HG03575 (cell line): ENCODE data around the gene SASH1.
"Not testable (repeated sequence)": the region's sequence is repeated elsewhere in the genome, so short reads cannot be mapped to it uniquely, and the experiment has no call there.

Source experiments
- ATAC-seq: cut with Tn5 transposase; IDR thresholded peaks from one replicate; pipeline ENCODE4 v1.9.1; 2021; ENCODE audit not compliant: unreplicated experiment, insufficient number of reproducible peaks, low FRiP score; ENCODE audit errors: extremely low read depth

SASH1 gene

DNA sequence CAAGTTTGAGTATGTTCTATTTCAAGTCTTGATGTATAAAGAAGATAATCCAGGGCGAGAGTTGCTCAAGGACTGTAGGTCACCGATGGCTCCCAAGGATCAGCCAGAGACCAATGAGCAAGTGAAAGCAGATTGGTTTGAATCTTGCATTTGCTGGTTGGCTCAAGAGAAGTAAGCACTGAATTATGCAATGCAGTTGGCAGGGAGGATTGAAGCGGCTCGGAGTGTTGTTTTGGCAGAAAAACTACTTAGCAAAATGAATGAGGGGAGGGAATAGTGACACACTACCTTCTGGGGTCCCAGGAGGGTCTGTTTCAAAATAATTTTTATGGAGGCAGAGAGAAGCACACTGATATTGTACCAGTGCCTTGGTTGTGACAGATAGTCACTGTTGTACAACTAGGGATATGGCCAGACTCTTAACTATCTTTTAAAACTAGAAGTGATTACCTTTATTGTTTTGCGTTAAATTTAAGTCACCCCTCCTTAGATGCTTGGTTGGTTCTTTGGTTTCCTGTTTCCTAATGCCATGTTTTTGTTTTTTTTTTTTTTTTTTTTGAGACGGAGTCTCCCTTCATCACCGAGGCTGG lies 15.7 kb downstream of the SASH1 start:
- ATAC-seq: no peak

DNA sequence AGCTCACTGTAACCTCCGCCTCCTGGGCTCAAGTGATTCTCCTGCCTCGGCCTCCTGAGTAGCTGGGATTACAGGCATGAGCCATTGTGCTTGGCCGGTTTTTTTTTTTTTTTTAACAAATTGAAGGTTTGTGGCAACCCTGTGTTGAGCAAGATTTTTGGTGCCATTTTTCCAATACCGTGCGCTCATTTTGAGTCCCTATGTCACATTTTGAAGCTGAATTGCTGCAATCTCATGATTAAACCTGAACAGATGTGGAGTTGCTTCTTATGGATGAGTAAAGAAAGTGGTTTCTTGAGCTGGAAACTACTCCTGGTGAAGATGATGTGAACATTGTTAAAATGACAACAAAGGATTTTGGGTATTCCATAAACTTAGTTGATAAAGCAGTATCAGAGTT lies 16.6 kb downstream of the SASH1 start:
- no peak for ATAC-seq

DNA sequence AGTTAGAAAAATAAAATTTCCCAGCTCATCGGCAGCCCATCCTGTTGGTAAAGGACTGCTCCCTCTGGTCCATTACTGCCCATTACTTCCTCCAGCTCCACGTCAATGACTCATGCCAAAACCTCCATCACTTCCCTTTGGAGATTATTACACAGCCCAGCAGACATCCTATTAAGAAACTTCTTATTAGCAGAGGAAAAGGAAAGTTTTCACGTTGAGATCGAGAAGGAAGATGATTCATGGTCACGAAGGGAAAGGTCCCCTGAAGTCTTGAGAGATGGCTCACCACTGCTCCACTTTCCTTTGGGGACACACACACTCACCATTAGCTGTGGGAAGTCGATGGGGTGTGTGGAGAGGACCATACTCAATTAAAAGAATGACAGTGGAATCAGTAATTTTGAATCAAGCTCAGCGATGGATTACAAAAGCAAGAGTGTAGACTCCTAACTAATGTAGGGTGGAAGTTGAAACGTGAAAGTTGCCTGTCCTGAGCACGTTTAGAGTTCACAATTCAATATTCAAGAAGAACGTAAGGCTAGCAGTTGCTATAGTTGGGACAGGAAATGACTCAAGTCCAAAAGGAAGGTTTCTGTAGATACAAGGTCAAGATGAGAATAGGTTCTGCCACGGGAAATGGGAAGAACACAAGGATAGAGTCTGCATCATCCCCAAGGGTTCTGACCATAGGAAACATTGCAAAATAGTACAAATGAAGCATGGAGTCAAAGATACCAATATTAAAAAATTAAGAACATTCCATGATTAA lies 21.6 kb downstream of the SASH1 start:
- no peak for ATAC-seq

DNA sequence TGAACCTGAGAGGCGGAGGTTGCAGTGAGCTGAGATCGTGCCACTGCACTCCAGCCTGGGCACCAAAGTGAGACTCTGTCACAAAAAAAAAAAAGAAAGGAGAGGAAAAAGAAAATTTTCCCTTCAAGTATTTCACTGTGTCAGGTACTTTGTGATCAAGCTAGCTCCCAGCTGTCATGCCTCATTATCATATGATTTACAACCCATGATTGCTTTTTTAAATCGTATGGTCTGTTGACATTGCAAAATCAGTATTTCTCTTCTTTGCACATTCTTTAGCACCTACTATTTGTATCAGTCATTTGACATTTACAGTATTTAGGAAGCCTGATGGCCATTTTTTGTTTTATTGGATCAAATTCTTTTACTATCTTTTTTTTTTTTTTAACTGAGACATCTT lies 22.4 kb downstream of the SASH1 start:
- no peak for ATAC-seq

DNA sequence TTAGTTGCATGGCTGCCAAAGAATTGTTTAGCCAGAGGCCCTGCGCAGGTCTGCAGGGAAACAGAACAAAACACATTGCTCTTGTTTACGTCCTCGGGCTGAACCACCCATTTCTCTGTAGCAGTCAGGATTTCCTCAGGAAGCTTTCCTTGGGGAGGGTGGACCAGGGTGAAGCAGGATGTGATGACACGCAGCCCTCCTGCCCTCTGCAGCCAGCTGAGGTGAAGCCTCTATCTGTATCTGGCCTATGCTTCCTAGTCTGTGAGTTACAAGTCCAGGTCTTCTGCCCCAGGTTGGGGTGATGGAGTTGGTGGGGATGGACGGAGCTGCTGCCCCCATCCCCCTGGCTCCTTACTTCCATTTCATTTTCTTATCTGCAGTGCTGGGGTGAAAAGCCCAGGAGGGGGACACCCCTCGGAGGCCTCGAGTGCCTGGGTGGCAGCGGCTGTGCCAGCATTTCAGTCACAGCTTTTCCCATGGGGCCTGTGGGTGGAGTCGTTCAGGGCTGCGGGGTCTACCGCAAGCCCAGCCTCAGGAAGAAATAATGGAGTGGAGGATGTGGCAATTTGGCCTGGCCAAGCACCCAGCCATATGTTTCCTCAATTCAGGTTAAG lies 24.9 kb downstream of the SASH1 start:
- no peak for ATAC-seq

DNA sequence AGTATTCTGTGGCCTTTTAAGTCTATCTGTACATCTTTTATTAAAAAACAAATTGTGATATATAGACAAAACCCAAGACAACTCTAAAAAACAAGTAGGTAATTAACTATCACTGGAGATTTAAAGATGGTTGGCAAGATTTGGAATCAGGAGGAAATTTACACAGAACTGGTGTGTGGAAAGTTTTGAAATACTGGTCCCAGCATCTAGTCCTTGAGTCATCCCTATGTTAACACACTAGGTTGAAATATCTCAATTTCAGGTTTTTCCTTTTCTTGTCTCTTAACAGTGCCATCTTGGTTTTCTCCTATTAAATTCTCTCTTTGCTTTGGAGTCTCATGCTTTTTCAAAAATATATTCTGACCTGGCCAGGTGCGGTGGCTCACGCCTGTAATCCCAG lies 27.5 kb downstream of the SASH1 start:
- ATAC-seq: no peak

DNA sequence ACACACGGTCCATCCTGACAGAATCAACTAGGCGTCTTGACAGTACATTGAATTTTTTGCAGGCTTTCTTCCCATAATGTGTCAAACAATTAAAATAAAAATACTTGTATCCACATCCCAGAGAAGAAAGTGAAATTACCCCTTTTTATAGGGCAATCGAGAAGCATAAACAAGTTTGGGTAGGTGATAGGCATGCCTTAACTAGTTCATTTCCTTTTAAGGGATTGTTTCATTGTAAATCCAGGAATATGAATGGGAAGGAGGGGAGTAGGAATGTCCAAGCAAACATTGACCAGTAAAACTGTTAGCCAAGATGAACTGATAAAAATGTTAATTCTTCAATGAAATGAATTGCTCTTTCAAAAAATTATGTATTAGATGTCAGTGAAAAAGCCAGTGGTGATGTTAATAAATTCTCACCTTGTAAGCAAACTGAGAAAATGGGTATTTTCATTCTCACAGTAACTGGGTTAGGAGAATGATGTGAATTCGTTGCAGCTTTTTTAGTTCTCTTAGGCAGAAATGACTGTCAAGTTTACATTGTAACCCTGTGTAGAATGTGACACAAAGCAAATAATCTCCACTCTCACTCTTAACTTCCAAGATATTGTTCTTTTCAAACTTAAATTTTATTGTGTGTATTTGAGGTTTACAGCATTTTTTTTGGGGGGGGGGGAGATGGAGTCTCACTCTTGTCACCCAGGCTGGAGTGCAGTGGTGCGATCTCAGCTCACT lies 31.6 kb downstream of the SASH1 start:
- ATAC-seq: no peak

DNA sequence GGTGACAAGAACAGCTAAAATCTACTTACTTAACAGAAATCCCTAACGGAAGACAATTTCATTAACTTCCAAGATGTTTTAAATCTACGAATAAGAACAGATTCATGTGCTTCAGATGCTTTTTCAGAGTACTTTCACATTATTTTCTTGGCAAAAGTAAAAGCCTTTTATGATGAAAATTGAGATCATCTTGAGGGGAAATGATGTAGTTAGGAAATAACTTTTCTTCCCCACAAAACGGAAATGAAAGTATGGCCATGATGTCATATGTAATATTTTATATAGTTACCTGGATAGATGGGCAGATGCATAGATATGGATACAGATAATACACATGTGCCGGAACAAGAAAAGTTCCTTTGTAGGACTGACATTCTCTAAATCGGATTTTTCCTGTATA lies 32.8 kb downstream of the SASH1 start:
- ATAC-seq: no peak

DNA sequence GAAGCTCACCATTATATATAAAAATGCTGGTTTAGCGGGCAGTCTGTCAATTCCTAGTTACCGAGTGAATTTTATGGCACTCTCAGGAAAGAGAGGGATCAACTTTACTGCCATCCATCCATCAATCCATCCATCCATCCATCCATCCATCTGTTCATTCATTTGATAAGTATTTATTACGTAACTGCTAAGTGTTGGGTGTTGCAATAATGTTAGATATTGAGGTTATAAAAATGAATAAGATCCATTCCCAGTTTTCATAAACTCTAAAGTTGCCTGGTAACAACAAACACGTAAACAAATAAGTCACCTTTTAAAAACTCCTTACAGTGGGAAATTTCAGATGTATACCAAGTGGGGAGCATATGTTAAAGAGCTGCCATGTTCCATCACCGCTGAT lies 36.8 kb downstream of the SASH1 start:
- no peak for ATAC-seq

DNA sequence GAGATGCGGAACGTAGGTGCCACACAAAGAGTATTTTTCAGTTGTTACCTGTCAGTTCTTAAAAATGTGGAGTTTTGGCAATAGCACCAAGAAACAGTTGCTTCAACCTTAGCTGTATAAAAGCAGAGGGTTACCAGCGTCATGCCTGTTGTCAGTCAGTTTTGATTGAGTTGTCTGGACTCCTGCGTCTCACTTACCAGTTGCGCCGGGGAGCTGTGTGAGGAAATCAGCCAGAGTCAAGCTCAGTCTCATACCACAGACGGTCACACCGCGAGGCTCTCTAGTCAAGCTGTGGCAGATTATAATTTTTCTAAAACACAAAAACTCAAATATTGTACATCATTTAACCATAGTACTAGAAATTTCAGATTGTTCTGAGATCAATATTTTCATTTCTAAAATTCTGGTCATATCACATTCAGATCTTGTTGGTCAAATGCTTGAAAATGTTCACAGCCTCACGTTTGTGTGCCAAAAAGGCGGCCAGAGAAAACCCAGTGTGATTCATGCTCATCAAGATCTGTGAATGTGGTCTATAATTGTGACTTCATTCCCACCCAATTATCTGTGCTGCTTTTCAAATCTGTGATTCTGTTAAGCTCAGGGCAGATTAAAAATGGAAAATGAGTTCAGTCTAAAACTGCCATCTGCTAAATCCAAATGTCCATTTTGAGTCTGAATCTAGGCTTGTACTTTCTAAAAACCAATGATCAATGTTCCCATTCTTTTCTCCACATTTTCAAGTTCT lies 37.5 kb downstream of the SASH1 start:
- no peak for ATAC-seq

DNA sequence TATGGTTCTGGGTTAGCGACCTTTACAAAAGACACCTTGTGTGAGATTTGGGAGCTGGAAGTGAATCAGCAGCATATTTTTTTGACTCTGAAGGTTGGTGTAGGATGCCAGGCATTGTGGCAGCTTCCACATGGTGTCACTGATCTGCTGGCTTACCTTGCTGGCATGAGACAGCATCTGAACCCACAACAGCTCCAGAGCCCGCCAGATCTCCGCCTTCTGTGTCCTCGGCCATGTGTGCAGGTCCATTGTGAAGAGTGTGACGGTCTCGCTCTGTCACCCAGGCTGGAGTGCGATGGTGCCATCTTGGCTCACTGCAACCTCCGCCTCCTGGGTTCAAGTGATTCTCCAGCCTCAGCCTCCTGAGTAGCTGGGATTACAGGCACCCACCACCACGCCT lies 39.4 kb downstream of the SASH1 start:
- not testable (repeated sequence) for ATAC-seq

DNA sequence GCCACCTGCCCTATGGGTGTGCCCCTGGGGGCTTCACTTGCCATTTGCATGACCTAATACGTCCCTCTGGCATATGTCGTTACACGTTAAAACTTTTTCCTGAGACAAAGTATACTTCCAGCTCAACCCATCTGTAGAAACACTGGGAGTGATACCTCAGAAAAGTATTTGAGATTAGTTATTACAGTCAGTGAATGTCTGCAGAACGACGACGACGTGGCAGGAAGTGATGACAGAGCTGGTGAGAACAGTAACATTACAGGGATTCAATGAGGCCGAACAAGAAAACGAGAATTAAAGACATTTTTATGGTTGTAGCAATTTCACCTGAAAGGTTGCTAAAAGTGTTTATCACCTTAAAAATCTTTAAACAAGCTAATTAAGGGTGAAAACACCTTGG lies 40.2 kb downstream of the SASH1 start:
- ATAC-seq: no peak

DNA sequence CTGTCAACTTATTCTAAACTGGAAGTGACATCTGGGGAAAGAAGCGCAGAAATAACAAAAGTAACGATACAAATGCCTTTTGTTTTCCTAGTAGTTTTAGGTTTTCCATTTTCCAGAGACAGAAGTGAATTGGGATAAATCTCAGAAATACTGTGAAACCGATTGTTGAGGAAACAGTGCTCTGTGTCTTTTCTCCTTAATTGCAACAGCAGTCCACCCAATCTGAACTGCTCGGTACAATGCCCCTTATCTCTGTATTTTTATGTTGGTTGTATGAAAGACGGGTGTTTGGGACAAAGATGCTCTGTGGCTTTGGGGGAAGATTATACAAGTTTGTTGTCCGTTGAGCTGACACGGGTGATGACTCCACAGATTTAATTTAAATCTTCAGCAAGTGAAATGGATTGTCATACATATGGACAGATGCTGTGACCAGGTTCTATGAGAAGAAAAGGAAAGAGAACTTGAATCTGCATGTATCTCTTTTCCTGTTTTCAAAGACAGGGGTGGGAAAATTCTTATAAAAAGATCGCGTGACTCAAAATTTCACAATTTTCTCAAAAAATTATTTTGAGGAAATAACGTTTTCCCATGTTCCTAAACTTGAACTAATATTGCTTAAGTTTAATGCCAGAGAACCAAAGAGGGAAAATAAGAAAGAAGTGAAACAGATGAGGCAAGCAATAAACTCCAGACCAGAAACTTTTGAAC lies 41.2 kb downstream of the SASH1 start:
- no peak for ATAC-seq

DNA sequence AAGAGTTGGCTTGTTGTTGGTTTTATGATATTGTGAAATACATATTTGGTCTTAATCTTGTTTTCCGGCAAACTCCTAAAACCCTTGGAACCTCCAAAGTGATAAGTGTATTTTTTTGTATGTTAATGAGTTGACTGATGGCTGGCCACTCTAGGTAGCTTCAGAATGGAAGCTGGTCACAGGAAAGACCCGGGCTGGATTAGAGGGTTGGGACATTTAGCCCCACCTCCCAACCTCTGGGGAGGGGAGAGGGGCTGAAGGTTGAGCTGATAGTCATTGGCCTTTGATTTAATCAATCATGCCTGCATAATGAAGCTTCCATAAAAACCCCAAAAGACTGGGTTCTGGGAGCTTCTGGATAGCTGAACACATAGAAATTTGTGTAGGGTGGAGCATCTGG lies 42.7 kb downstream of the SASH1 start:
- ATAC-seq: no peak

DNA sequence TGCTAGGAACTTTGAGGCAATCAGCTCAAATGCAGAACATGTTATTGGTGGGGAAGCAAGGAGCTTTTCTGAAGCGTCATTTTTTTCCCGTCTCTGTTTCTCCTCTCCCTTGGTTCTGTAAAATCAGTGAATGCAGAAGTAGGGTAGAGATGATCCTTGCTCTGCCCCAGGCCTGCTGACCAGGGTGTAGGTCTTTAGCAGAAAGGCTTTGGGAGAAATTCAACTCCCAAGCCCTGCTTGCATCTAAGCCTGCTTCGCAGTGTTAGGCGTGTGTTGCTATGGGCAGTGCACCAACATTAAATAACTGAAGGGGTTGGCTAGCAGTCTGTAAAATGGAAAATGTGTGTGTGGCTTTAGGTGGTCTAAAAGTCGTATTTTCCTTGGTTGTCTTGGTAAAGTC lies 45.9 kb downstream of the SASH1 start:
- ATAC-seq: no peak

DNA sequence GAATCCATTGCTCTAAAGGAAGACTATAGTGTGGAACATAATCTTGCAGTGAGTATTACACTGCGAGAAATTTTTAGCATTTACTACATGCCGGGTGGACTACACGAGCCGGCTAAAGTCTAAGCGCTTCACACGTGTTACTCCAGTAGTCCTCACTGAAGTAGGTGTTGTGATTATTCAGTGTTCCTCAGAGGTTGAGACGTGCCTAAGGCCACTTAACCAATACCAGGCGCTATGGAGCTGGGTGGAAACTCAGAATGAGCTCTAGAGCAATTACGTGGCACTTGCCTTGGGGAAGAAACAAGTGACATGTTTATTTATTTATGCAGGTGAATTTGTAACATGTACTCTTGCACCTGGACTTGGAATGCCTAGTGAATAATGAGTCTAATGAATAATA lies 46.4 kb downstream of the SASH1 start:
- no peak for ATAC-seq

DNA sequence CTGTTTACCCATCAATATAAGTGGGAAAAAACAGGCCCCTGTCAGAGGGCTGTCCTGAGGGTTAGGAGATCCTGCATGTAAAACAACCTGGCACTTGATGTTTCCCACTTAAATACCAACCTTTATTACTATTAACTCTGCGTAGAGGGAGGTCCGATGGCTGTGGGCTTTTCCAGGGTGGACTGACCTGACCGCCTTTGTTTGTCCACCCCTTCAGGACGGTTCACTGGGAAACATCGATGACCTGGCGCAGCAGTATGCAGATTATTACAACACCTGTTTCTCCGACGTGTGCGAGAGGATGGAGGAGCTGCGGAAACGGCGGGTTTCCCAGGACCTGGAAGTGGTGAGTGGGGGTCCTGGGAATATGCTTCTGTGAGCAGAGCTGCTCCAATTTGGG lies 47.3 kb downstream of the SASH1 start:
- no peak for ATAC-seq

DNA sequence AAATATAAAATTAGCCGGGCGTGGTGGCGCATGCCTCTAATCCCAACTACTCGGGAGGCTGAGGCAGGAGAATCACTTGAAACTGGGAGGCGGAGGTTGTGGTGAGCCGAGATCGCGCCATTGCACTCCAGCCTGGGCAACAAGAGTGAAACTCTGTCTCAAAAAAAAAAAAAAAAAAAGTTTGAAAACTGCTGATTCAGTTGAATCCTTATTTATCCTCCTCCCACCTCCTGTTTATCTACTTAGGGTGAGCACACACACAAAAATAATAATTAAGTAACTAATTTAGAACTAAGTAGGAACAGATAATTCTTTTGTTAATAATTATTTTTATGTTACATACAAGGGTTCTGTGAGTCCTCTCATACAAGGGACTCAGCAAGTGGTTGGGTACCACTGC lies 49.5 kb downstream of the SASH1 start:
- ATAC-seq: not testable (repeated sequence)

DNA sequence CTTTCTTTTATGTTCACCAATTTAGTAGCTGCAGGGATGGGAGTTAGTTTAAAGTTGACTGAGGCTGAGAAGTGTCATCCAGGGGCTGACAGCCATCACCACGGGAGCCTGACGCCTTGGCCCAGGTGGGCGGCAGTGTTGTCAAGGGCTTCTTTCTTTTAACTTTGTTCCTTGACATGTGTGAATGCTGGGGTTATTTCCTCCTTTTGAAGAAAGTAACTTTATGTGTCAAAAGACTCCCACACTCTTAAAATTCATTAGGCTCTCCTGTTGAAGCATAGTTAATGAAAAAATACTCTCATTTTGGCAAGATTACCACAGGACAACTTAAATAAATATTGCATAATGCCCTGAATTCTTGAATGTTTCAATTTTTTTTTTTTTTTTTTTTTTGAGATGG lies 50.0 kb downstream of the SASH1 start:
- ATAC-seq: no peak
